Epithelial cell of esophagus (primary cell): Measurements from ENCODE around the gene DTHD1.
A peak's percentile ranks its signal among the peaks of the same experiment; 100 is the strongest.

Experiments
- DNase-seq: peaks from one replicate; pipeline ENCODE4 v3.0.0; 2010; ENCODE audit warnings: low read depth
- H3K4me3 ChIP-seq: 2 replicates; pipeline ENCODE4 v1.5.1; 2011; ENCODE audit warnings: mild to moderate bottlenecking, low read length, control low read depth
- TF ChIP-seq, protein P1 (sequence below): IDR thresholded peaks from 2 replicates; pipeline ENCODE4 v1.5.1; 2011; ENCODE audit warnings: low read depth, mild to moderate bottlenecking, low read length, control low read depth, inconsistent platforms; ENCODE audit not compliant: insufficient read depth; ENCODE audit errors: missing control alignments

DTHD1 gene

DNA sequence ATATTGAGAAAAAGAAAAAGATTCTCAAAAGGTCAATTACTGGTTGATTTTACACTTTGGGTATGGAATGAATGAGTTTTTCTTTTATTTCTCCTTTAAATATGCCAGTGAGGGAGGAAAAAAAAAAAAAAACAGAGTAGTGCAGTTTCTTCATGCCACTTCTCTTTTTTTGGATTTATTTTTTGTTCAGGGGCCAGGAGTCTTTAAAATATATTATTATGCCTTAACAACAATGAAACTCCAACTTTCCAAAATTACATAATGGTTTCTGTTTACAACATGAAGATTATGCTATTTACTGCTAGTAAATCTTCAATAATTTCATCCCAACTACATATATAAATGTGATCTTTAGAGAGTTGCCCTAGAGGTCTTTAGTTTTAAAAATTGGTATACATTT, 31.9 kb downstream of the DTHD1 start:
- H3K4me3 ChIP-seq, result no peak overlapping the region
- DNase-seq, result no peak
- TF ChIP-seq, protein P1, sequence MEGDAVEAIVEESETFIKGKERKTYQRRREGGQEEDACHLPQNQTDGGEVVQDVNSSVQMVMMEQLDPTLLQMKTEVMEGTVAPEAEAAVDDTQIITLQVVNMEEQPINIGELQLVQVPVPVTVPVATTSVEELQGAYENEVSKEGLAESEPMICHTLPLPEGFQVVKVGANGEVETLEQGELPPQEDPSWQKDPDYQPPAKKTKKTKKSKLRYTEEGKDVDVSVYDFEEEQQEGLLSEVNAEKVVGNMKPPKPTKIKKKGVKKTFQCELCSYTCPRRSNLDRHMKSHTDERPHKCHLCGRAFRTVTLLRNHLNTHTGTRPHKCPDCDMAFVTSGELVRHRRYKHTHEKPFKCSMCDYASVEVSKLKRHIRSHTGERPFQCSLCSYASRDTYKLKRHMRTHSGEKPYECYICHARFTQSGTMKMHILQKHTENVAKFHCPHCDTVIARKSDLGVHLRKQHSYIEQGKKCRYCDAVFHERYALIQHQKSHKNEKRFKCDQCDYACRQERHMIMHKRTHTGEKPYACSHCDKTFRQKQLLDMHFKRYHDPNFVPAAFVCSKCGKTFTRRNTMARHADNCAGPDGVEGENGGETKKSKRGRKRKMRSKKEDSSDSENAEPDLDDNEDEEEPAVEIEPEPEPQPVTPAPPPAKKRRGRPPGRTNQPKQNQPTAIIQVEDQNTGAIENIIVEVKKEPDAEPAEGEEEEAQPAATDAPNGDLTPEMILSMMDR, result no peak

DNA sequence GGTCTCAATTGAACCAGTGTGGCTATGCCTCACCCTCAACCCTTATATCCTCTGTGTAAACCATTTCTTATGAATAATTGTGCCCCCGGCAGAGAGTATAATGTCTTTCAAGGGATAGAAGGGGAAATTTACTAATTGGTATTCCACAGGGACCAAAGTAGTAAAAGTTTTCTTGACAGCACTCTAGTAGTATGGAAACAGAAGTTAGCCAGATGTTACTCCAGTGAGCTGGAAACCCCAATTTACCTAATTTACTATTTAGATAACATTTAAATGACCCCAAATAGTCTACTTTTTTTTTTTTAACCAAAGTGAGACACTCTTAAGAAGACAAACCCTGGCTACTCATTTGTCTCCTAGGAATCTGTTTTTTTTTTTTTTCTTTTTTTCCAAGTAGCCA, 32.3 kb downstream of the DTHD1 start:
- DNase-seq, result no peak

DNA sequence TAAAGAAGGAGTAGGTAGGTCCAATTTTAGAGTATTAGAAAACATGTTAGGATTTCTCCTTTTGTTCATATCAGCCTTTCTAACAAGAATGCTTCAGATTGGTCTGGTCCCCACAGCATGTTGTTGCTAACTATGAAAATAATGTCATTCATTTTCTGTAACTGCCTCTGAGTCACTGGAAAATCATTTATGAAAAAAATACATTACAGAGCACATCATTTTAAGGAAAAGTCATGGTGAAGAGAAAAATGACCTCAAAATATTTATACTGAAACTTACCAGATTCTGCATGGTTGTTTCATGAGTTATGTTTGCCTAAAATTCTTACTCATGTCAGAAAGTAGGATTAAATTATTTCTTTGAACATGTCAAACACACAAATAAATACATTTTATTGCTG, 35.2 kb downstream of the DTHD1 start:
- H3K4me3 ChIP-seq, result no peak overlapping the region
- DNase-seq, result peak; percentile 15
- TF ChIP-seq, protein P1, result no peak

More for the DNA sequence above, 32.3 kb downstream of the DTHD1 start:
- H3K4me3 ChIP-seq, result no peak overlapping the region
- TF ChIP-seq, protein P1, result no peak

DNA sequence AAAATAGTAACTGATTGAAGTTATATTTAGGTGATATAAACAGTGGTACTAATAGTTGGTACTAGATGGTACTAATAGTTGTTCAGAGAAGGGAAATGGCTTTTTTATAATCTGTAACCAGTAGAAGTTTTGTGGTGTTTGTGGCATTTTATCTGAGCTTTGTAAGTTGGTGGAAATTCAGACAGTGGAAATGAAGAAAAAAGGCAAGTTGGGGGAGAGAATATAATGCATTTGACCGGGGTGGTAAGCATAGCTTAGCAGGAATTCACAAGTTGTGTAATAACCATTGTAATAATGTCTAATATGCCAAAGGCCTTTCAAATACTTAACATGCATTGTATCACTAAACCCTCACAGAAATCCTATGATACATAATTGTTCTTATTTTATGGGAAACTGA, 36.3 kb downstream of the DTHD1 start:
- no peak for DNase-seq
- H3K4me3 ChIP-seq, result no peak overlapping the region
- TF ChIP-seq, protein P1, result no peak

DNA sequence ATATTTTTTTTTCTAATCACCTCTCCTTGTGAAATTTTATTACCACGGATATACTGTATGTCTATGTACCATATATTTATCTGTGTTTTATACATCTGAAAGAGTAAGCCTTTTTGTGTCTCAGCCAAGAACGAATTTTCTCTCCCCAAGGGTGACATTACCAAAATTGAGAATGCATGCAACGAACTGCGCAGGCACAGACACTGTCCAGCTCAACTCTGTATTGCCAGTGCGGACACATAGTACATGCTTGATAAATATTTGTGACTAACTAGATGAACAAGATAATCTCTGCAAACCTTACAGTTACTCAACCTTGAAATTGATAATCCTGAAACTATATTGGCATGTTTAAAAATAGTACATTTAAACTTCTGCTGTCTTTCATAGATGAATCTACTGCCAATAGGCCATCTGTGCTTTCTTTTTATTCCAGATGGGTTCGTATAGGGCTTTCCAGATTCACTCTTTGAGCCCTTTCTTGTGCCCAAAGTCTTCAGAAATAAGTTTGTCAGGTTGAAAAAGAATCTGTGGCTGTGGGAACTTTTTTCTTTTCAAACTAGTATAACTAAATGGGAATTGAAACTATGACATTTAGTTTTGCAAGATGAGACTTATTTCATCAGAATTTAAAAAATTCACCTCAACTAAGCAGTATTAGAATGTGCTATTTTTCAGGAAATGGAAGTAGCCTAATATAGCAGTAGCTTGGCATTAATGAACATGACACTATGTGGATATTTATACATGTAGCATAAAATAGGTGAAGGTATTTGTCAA, 38.9 kb downstream of the DTHD1 start:
- TF ChIP-seq, protein P1, result no peak
- DNase-seq, result no peak
- H3K4me3 ChIP-seq, result no peak overlapping the region

DNA sequence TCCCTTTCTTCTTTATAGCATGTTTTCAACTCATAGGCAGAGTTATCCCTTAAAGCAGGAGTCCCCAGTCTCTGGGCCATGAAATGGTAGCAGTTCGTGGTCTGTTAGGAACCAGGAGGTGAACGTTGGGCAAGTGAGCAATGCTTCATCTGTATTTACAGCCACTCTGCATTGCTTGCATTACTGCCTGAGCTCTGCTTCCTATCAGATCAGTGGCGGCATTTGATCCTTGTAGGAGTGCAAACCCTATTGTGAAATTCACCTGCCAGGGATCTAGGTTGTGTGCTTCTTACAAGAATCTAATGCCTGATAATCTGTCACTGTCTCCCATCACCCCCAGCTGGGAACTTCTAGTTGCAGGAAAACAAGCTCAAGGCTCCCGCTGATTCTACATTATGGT, 39.8 kb downstream of the DTHD1 start:
- no peak overlapping the region for H3K4me3 ChIP-seq
- TF ChIP-seq, protein P1, result no peak
- DNase-seq, result no peak

DNA sequence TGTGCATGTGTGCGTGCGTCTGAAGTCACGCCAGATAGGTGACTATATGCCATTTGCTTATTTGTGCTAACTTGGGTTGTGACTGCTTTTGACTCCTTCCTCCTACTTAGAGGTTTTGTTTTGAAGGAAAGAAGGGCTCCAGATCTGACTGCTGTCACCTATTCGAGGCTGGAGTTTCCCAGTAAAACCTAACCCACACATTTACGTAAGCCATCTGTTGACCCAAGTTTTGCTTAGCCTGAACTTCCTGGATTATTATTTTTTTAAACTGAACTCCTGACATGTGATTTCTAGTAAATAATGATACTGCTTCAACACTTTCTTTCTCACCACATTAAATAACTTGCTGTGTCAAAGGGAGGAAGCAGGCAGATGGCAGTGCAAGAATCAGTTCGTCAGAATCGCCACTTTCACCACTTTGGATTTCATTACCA, 41.5 kb downstream of the DTHD1 start:
- DNase-seq, result no peak
- H3K4me3 ChIP-seq, result no peak overlapping the region
- TF ChIP-seq, protein P1, result no peak
